GM12872 (cell line): ENCODE data around the gene FUNDC1.

Experiments
- TF ChIP-seq, protein P1 (sequence below): IDR thresholded peaks from 3 replicates; pipeline ENCODE4 v1.5.1; 2011; ENCODE audit warnings: low read depth, mild to moderate bottlenecking, low read length, moderate library complexity; ENCODE audit not compliant: insufficient read depth

The FUNDC1 gene, protein sequence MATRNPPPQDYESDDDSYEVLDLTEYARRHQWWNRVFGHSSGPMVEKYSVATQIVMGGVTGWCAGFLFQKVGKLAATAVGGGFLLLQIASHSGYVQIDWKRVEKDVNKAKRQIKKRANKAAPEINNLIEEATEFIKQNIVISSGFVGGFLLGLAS

DNA sequence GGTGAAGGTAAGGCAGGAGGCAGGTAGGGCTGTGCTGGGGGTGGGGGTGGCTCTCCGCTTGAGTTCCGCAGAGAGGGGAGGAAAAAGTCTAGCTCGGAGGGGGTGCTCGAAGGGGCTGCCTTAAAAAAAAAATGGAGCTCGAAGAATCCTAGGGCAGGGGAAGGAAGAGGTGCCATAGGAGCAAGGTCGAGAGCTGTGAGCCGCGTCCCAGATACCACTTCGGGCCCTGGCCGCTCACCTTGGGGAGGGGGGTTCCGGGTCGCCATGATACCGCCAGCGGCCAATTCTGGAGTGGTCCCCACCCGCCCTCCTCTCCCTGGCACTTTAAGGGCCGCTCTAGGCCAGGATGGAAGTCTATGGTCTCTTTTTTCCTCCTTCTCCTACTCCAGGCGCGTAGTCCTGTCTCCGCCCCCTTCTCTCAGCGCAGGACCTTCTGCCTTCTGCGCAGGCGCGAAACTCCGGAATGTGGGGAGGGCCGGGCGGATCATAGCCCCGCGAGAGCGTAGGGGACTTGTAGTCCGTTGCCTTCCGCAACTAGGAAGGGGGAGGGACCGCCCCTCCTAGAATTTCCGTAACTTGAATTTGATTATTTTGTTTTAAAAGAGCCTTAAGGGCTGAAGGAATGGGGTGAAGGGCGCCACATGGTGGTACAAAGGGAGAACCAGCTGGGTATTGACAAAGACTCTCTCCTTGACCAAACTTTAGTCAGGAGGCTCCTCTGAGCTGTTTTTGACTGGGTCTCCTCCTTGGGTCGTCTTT lies at the start of gene FUNDC1:
Gene FUNDC1, minus strand, starts transcription at position 293 of the 759 bp plus-strand sequence. Its CDS starts 27 bp downstream, at position 266.
- TF ChIP-seq, protein P1, sequence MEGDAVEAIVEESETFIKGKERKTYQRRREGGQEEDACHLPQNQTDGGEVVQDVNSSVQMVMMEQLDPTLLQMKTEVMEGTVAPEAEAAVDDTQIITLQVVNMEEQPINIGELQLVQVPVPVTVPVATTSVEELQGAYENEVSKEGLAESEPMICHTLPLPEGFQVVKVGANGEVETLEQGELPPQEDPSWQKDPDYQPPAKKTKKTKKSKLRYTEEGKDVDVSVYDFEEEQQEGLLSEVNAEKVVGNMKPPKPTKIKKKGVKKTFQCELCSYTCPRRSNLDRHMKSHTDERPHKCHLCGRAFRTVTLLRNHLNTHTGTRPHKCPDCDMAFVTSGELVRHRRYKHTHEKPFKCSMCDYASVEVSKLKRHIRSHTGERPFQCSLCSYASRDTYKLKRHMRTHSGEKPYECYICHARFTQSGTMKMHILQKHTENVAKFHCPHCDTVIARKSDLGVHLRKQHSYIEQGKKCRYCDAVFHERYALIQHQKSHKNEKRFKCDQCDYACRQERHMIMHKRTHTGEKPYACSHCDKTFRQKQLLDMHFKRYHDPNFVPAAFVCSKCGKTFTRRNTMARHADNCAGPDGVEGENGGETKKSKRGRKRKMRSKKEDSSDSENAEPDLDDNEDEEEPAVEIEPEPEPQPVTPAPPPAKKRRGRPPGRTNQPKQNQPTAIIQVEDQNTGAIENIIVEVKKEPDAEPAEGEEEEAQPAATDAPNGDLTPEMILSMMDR = peak; percentile 40; the same call in 2 of the 3 replicates

DNA sequence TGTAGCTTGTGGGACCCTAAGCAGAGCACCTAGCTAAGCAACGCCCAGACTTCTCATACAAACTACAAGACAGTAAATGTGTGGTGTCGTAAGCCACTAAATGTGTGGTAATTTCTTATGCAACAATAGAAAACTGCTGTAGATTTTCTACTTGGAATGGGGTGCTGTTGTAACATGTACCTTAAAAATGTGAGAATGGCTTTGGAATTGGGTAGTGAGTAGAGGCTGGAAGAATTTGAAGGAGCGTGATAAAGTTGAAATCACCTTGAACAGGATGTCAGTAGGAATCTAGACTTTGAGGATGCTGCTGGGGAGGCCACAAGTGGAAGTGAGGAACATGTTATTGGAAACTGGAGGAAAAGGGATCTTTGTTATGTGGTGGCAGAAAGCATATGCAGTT lies 43.2 kb upstream of the FUNDC1 start:
- TF ChIP-seq, protein P1 = no peak

DNA sequence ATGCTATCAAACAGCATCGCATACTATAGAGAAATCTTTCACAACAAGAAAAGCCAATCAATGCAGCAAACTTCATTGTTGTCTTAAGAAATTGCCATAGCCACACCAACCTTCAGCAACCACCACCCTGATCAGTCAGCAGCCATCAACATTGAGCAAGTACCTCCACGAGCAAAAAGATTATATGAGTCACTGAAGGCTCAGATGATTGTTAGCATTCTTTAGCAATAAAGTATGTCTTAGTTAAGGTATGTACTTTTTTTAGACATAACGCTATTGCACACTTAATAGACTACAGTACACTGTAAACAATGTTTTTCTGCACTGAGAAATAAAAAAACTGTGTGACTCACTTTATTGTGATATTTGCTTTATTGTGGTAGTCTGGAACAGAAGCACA lies 37.8 kb upstream of the FUNDC1 start:
- TF ChIP-seq, protein P1 = no peak

DNA sequence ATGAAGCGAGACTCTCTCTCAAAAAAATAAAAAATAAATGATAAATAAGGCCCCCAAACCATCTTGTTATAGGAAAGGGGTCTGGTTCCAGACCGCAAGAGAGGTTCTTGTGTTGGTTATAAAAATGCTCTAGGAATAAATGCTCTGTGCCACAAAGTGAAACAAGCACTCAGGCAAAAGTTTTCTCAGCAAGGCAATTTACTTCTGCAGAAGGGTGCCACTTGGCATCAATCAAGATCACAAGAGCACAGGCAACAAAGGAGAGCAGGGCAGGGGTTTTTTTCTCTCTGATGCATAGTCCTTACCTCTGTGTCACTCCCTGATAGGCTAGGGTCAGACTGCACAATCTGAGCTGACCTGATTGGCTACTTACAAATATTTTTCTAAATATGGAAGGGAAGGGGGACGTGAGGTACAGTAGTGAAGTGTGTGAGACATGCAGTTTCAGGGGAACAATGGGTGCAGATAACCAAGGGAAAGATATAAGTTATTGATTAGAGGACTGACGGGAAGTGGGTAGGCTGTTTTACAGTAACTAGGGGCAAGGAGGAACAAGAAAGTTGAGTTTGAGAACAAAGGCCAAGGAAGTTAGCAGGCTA lies 29.8 kb upstream of the FUNDC1 start:
- TF ChIP-seq, protein P1 = no peak

DNA sequence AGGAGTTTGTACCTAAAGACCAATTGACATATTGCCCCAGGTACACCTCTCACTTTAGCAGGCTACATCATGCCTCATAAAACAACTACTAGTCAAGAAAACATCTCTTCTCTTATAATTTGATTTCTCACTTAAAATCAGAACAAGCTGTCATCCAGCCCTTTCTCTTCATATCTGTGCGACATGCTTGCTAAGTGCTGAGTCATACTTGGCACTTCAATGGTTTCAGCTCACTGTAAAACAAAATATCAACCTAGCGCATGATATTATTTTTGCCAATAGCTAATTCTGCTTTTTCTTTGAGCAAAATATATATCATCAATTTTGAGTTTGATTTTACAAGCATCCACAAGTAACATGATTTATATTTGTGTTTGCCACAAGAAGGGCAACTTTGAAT lies 27.9 kb upstream of the FUNDC1 start:
- TF ChIP-seq, protein P1 = no peak

DNA sequence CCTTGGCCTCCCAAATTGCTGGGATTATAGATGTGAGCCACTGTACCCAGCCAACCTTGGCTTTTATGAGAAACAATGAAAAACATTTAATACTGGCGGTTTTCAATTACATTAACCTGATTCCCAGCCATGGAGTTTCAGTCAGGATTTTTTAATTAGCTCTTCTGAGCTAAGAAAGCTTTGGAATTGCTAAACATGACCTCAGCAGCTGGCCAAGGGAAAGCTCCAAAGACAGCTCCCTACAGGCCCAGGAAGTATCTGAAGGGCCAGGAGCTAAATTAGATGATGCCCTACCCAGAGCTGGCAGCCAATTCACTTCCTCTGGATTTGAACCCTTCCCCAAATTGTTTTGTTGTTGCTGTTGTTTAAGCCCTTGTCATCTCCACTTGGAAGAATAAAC lies 26.5 kb upstream of the FUNDC1 start:
- TF ChIP-seq, protein P1 = no peak

DNA sequence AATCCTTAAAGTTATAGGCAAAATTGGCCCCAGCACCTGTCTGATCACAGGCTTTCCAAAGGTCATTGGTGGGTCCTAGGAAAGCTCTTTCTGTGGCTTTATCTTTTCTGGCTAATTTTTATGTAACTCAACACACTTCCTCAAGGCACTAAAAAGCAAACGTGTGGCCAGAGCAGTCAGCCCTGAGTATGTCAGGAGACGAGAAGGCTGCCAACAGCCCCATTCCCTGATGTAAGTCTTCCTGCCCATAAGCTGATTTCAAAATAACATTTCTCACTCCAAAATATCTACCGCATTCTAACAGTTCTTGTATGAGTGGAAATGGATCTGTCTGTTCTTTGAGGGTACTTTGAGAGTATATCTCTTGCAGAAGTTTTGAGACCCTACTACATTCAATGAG lies 25.5 kb upstream of the FUNDC1 start:
- TF ChIP-seq, protein P1 = no peak
